HG02970 (cell line): Measurements from ENCODE around the gene SMO.
"Not testable (repeated sequence)": the region's sequence is repeated elsewhere in the genome, so short reads cannot be mapped to it uniquely, and the experiment has no call there.

Experiments
- ATAC-seq: cut with Tn5 transposase; IDR thresholded peaks from one replicate; pipeline ENCODE4 v1.9.1; 2021; ENCODE audit warnings: mild to moderate bottlenecking, moderate library complexity, moderate number of reproducible peaks; ENCODE audit not compliant: unreplicated experiment, low FRiP score

The SMO gene

GRCh38 chr7:129227646-129228578 is 39.5 kb downstream of the SMO start:
- no peak for ATAC-seq

DNA sequence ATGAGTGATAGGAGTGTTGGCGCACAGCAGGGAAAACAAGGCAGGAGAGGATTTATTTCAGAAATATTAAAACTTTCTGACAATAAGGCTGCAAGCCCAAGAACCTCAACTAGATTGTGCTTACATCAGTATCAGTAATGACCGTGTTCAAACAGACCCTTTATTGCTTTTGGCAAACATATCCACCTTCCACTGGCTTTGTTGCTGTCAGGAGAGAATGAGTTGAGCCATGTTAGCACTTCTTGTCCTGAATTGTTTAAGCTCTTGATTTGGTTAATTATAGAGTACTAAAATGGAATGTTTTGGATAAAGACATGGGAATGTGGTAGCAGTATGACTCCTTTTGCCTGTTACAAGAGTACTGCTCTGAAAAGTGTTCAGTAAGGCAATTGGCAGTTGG is 40.2 kb downstream of the SMO start:
- no peak for ATAC-seq

DNA sequence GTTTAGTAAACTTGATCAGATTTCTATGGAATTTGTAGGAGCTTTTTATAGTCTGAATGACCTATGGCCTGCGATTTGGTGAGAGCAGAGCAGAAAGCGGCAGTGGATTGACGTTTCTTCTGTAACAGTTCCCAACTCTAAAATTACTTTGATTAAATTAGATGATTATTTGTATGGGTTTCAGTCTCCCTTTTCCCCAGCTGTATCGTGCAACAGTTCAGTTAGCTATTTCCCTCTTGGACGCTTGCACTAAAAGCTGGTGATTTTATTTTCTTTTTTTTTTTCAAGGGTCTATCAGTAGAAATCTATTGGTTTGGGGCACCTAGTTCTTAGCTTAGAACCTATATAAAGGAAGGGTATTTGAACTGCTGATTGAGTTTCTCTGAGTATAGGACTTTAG is 43.2 kb downstream of the SMO start:
- no peak for ATAC-seq

DNA sequence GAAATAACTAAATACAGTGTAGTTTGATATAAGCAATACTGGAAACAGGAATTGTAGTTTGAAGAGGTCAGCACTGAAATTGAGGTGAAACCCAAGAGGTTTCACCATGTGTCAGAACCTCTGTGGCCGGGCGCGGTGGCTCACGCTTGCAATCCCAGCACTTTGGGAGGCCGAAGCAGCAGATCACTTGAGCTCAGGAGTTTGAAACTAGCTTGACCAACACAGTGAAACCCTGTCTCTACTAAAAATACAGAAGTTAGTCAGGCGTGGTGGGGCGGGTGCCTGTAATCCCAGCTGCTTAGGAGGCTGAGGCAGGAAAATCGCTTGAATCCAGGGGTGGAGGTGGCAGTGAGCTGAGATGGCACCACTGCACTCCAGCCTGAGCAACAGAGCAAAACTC is 50.1 kb downstream of the SMO start:
- ATAC-seq = no peak

DNA sequence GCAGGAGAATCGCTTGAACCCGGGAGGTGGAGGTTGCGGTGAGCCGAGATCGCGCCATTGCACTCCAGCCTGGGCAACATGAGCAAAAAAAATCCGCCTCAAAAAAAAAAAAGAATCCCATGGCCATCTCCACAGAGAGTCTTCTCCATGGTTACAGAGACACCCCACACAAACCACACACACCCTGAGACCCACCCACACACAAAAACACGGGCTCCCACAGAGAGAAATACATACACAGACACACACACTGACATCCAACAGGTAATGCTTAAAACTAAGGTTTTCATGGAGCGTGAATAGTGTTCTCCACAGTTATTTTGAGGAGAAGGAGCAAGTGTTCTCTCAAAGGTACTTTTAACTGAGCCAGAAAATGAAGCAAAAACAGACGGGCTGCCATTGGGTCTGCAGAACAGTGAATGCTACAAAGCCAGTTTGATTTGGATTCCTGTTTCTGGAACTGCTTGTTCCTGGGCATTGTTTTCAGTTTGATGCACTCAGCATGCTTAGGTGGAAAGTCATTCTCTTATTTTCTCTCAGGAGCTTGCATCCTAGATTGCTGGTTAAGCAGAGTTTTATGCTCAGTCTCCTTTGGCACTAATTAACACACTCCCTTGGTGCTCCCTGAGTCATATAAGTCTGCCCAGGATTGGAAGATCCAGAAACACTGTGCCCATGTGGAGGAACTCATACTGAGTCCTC is 51.8 kb downstream of the SMO start:
- no peak for ATAC-seq

GRCh38 chr7:129244220-129244619 is 55.8 kb downstream of the SMO start:
- no peak for ATAC-seq

GRCh38 chr7:129245533-129245932 is 57.1 kb downstream of the SMO start:
- ATAC-seq = no peak

GRCh38 chr7:129247087-129247486 is 58.7 kb downstream of the SMO start:
- no peak for ATAC-seq

DNA sequence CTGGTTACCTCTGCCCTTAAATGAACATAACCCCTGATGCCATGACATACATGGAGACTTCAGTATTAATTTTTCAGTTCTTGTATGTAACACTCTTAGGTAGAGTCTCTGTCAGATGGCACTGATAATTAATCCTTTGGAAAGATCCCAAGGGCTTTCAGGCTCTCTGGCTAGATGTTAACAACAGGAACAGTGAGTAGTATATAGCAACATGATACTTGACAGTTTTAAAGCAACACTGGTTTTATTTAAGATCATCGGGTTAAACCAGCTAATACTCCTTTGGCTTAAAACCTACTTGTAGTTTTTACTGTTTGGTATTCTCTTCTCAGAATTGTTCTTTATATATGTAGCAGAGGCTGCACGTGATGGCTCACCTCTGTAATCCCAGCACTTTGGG is 63.7 kb downstream of the SMO start:
- ATAC-seq = no peak

DNA sequence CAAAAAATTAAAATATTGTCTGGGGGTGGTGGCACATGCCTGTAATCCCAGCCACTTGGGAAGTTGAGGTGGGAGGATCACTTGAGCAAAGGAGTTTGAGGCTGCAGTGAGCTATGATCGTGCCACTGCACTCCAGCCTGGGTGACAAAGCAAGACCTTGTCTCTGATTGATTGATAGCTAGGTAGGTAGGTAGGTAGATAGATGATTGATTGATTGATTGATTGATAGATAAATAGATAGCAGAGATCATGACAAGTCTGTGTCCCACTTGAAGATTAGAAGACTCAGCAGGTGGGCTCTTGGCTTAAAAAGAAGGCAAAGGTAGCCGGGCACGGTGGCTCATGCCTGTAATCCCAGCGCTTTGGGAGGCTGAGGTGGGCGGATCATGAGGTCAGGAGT is 64.2 kb downstream of the SMO start:
- not testable (repeated sequence) for ATAC-seq

DNA sequence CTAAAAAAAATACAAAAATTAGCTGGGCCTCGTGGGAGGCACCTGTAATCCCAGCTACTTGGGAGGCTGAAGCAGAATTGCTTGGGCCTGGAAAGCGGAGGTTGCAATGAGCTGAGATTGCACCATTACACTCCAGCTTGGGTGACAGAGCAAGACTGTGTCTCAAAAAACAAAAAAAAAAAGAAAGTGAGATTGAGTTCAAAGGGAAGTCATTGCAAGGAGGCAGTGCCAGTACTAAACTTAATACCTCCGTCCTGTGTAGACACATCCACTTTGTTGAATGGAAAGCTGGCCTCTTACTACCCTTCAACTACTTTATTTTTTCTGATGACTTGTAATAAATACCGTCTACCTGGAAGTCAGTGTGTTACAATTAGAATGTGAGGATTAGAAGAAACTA is 67.4 kb downstream of the SMO start:
- ATAC-seq = no peak

- no peak for ATAC-seq
Measured at GRCh38 chr7:129256221-129256620, 67.8 kb downstream of the SMO start.

GRCh38 chr7:129257168-129257567 is 68.7 kb downstream of the SMO start:
- no peak for ATAC-seq

GRCh38 chr7:129258649-129259389 is 70.4 kb downstream of the SMO start:
- ATAC-seq = no peak

GRCh38 chr7:129262324-129262723 is 73.9 kb downstream of the SMO start:
- ATAC-seq = no peak
